HepG2 (cell line): Measurements from ENCODE around the gene LENG1. TPM values are rescaled to one million over a fixed set of nuclear protein-coding genes. Genes with fewer than 3 reads are reported as not detected.

Source experiments
- CEBPB ChIP-seq: IDR thresholded peaks from 2 replicates; pipeline ENCODE4 v1.6.1; 2011; ENCODE audit warnings: low read depth, low read length, improper control_type of control experiment, borderline replicate concordance
- ELF4 ChIP-seq: sonication (generic); formaldehyde crosslinking; IDR thresholded peaks from 2 replicates; pipeline ENCODE4 v1.5.0; 2020; ENCODE audit warnings: missing genetic modification reagents, mild to moderate bottlenecking, moderate library complexity, borderline replicate concordance
- FOSL1 ChIP-seq: sonication (generic); formaldehyde crosslinking; IDR thresholded peaks from 2 replicates; pipeline ENCODE4 v1.9.0; 2021; ENCODE audit warnings: missing genetic modification reagents, borderline replicate concordance
- GABPA ChIP-seq, 2 experiments: IDR thresholded peaks; 2 replicates each; pipeline ENCODE4 v1.6.1; 2011 to 2016; ENCODE audit warnings: low read depth in 2 of 2, low read length in 1 of 2, missing biosample characterization in 1 of 2, missing genetic modification characterization in 1 of 2
- MEF2D ChIP-seq: sonication (generic); formaldehyde crosslinking; IDR thresholded peaks from 2 replicates; pipeline ENCODE4 v1.5.1; 2020; ENCODE audit warnings: mild to moderate bottlenecking, missing genetic modification reagents
- MXI1 ChIP-seq: IDR thresholded peaks from 3 replicates; pipeline ENCODE4 v1.6.1; 2012; ENCODE audit warnings: low read depth, low read length, inconsistent platforms, borderline replicate concordance
- SKI ChIP-seq: fragments of 450-650 bp; IDR thresholded peaks from one replicate; pipeline ENCODE4 v1.6.1; 2018; ENCODE audit warnings: mild to moderate bottlenecking; ENCODE audit not compliant: partially characterized antibody
- STAG1 ChIP-seq: sonication (generic); formaldehyde crosslinking; IDR thresholded peaks from 2 replicates; pipeline ENCODE4 v1.4.0; 2020; ENCODE audit warnings: missing genetic modification reagents
- XBP1 ChIP-seq: sonication (generic); formaldehyde crosslinking; IDR thresholded peaks from 2 replicates; pipeline ENCODE4 v1.5.0; 2020; ENCODE audit warnings: missing genetic modification reagents
- ZNF143 ChIP-seq: sonication (generic); formaldehyde crosslinking; IDR thresholded peaks from 2 replicates; pipeline ENCODE4 v1.4.0; 2020; ENCODE audit warnings: missing genetic modification reagents
- ZNF33A ChIP-seq: sonication (generic); formaldehyde crosslinking; IDR thresholded peaks from 2 replicates; pipeline ENCODE4 v1.5.1; 2020; ENCODE audit warnings: missing genetic modification reagents, mild to moderate bottlenecking, moderate library complexity, borderline replicate concordance
- ZNF788 ChIP-seq: sonication (generic); formaldehyde crosslinking; IDR thresholded peaks from 2 replicates; pipeline ENCODE4 v1.5.0; 2020; ENCODE audit warnings: mild to moderate bottlenecking, missing genetic modification reagents, borderline replicate concordance
- ZNF790 ChIP-seq: sonication (generic); formaldehyde crosslinking; IDR thresholded peaks from 2 replicates; pipeline ENCODE4 v1.8.0; 2022; ENCODE audit warnings: missing genetic modification reagents, mild to moderate bottlenecking, borderline replicate concordance
- polyA plus RNA-seq, 8 experiments: library from polyadenylated mRNA; depleted of rRNA in 3 of 8; stranded (reverse) in 7 of 8; unstranded in 1 of 8; fragments of >200 nt; fragmentation: Illumina TruSeq in 4 of 8; extraction: Trizol in 4 of 8; gene quantifications; 2 replicates each; pipeline versions ENCODE4 v1.2.1 to v1.2.3, GENCODE V29; 2011 to 2016; ENCODE audit warnings: low read depth in 4 of 8, missing spikeins in 1 of 8, mixed read lengths in 1 of 8; ENCODE audit not compliant: insufficient read depth in 1 of 8
- total RNA-seq, 5 experiments: library from RNA; depleted of rRNA; stranded (reverse); fragments of >200 nt; fragmentation: Illumina TruSeq; extraction: Trizol; gene quantifications; 2 replicates each; pipeline ENCODE4 v1.2.3, GENCODE V29; 2016; ENCODE audit warnings: low read depth in 1 of 5
- TF ChIP-seq, protein P1 (sequence below): sonication (generic); formaldehyde crosslinking; IDR thresholded peaks from 2 replicates; pipeline ENCODE4 v1.4.0; 2020; ENCODE audit warnings: missing genetic modification reagents, mild to moderate bottlenecking, borderline replicate concordance
- TF ChIP-seq, protein P2 (sequence below): sonication (generic); formaldehyde crosslinking; IDR thresholded peaks from 2 replicates; pipeline ENCODE4 v1.5.0; 2020; ENCODE audit warnings: missing genetic modification reagents, mild to moderate bottlenecking, borderline replicate concordance
- TF ChIP-seq, protein P3 (sequence below): fragments of 450-650 bp; IDR thresholded peaks from 2 replicates; pipeline ENCODE4 v1.6.1; 2016
- TF ChIP-seq, protein P4 (sequence below): sonication (generic); formaldehyde crosslinking; conservative IDR thresholded peaks from 2 replicates; pipeline ENCODE4 v1.5.0; 2020; ENCODE audit warnings: missing genetic modification reagents
- TF ChIP-seq, protein P5 (sequence below): sonication (generic); formaldehyde crosslinking; IDR thresholded peaks from 2 replicates; pipeline ENCODE4 v1.4.0; 2020; ENCODE audit warnings: low read depth, mild to moderate bottlenecking, missing genetic modification reagents
- TF ChIP-seq, protein P6 (sequence below): sonication (generic); formaldehyde crosslinking; IDR thresholded peaks from 2 replicates; pipeline ENCODE4 v1.5.0; 2020; ENCODE audit warnings: mild to moderate bottlenecking, missing genetic modification reagents, moderate library complexity

The LENG1 gene
- total and polyA plus RNA-seq, 2 of the 13 experiments (the other 11 are each of a cell fraction or from before 2014, with no cell fraction given), result 1.8 to 3.8 TPM

DNA sequence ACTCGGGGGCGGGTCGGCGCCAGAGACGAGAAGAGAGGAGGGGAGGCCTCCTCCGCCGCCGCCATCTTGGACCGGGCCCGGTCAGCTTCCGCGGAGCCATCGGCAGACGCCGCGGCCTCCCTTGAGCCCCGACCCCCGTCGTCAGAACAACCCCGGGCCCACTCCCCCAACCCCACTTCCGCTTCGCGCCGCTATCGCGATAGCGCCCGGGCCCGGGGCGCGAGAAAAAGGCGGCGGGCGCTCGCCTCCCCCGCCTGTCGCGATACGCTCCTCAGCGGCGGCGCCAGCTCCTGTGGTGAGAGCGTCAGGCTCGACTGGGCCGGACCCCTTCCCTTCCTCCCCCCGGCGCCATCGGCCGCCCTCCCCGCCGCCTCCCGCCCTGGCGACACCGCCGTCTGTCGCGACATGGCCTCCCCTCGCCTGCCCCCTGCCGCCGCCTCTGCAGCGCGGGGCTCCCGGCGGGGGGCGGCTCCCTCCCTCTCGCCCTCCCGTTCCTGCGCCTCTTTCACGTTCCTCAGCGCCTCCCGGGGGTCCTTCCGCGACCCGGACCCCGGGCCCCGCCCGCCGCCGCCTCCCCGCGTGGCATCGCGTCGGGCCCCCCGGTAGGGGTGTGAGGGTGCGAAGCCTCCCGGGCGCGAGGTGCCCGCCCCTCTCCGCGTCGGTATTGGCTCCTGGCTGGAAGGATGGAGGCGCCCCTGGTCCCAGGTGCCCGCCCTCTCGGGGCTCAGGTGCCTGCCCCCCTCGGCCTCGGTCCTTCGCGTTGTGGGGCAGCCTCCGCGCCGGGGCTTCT lies 21.6 kb downstream of the LENG1 start, which contains the start of gene CNOT3 (continued):
- TF ChIP-seq, protein P1, sequence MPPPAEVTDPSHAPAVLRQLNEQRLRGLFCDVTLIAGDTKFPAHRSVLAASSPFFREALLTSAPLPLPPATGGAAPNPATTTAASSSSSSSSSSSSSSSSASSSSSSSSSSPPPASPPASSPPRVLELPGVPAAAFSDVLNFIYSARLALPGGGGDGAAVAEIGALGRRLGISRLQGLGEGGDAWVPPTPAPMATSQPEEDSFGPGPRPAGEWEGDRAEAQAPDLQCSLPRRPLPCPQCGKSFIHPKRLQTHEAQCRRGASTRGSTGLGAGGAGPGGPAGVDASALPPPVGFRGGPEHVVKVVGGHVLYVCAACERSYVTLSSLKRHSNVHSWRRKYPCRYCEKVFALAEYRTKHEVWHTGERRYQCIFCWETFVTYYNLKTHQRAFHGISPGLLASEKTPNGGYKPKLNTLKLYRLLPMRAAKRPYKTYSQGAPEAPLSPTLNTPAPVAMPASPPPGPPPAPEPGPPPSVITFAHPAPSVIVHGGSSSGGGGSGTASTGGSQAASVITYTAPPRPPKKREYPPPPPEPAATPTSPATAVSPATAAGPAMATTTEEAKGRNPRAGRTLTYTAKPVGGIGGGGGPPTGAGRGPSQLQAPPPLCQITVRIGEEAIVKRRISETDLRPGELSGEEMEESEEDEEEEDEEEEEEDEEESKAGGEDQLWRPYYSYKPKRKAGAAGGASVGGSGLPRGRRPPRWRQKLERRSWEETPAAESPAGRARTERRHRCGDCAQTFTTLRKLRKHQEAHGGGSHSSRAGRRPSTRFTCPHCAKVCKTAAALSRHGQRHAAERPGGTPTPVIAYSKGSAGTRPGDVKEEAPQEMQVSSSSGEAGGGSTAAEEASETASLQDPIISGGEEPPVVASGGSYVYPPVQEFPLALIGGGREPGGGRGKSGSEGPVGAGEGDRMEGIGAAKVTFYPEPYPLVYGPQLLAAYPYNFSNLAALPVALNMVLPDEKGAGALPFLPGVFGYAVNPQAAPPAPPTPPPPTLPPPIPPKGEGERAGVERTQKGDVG (CRISPR knock-in tag), result no peak
- TF ChIP-seq, protein P2, sequence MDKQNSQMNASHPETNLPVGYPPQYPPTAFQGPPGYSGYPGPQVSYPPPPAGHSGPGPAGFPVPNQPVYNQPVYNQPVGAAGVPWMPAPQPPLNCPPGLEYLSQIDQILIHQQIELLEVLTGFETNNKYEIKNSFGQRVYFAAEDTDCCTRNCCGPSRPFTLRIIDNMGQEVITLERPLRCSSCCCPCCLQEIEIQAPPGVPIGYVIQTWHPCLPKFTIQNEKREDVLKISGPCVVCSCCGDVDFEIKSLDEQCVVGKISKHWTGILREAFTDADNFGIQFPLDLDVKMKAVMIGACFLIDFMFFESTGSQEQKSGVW (CRISPR knock-in tag), result no peak
- no peak for TF ChIP-seq ZNF143
- no peak for TF ChIP-seq SKI
- TF ChIP-seq MXI1, result no peak
- TF ChIP-seq ZNF788 (CRISPR knock-in tag), result no peak
- TF ChIP-seq ZNF33A (CRISPR knock-in tag), result no peak
- no peak for TF ChIP-seq GABPA (IDR thresholded peaks at IDR 0.05; ENCODE audit: low read depth, low read length)
- no peak for TF ChIP-seq GABPA (CRISPR knock-in tag; IDR thresholded peaks at IDR 0.05; ENCODE audit: low read depth)
- no peak for TF ChIP-seq STAG1 (CRISPR knock-in tag)
- no peak for TF ChIP-seq ZNF790 (CRISPR knock-in tag)
- TF ChIP-seq ELF4 (CRISPR knock-in tag), result no peak
- TF ChIP-seq, protein P3, sequence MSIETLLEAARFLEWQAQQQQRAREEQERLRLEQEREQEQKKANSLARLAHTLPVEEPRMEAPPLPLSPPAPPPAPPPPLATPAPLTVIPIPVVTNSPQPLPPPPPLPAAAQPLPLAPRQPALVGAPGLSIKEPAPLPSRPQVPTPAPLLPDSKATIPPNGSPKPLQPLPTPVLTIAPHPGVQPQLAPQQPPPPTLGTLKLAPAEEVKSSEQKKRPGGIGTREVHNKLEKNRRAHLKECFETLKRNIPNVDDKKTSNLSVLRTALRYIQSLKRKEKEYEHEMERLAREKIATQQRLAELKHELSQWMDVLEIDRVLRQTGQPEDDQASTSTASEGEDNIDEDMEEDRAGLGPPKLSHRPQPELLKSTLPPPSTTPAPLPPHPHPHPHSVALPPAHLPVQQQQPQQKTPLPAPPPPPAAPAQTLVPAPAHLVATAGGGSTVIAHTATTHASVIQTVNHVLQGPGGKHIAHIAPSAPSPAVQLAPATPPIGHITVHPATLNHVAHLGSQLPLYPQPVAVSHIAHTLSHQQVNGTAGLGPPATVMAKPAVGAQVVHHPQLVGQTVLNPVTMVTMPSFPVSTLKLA, result no peak
- TF ChIP-seq CEBPB, result no peak
- TF ChIP-seq, protein P4, sequence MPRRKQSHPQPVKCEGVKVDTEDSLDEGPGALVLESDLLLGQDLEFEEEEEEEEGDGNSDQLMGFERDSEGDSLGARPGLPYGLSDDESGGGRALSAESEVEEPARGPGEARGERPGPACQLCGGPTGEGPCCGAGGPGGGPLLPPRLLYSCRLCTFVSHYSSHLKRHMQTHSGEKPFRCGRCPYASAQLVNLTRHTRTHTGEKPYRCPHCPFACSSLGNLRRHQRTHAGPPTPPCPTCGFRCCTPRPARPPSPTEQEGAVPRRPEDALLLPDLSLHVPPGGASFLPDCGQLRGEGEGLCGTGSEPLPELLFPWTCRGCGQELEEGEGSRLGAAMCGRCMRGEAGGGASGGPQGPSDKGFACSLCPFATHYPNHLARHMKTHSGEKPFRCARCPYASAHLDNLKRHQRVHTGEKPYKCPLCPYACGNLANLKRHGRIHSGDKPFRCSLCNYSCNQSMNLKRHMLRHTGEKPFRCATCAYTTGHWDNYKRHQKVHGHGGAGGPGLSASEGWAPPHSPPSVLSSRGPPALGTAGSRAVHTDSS, result no peak
- TF ChIP-seq MEF2D, result no peak
- TF ChIP-seq, protein P5, sequence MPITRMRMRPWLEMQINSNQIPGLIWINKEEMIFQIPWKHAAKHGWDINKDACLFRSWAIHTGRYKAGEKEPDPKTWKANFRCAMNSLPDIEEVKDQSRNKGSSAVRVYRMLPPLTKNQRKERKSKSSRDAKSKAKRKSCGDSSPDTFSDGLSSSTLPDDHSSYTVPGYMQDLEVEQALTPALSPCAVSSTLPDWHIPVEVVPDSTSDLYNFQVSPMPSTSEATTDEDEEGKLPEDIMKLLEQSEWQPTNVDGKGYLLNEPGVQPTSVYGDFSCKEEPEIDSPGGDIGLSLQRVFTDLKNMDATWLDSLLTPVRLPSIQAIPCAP, result no peak
- TF ChIP-seq XBP1, result no peak
- no peak for TF ChIP-seq FOSL1 (CRISPR knock-in tag)
- TF ChIP-seq, protein P6, sequence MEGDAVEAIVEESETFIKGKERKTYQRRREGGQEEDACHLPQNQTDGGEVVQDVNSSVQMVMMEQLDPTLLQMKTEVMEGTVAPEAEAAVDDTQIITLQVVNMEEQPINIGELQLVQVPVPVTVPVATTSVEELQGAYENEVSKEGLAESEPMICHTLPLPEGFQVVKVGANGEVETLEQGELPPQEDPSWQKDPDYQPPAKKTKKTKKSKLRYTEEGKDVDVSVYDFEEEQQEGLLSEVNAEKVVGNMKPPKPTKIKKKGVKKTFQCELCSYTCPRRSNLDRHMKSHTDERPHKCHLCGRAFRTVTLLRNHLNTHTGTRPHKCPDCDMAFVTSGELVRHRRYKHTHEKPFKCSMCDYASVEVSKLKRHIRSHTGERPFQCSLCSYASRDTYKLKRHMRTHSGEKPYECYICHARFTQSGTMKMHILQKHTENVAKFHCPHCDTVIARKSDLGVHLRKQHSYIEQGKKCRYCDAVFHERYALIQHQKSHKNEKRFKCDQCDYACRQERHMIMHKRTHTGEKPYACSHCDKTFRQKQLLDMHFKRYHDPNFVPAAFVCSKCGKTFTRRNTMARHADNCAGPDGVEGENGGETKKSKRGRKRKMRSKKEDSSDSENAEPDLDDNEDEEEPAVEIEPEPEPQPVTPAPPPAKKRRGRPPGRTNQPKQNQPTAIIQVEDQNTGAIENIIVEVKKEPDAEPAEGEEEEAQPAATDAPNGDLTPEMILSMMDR (CRISPR knock-in tag), result no peak
